Activated CD8-positive, alpha-beta T cell treated with anti-CD3 and anti-CD28 coated beads for 36 hours (primary cell): ENCODE data around the gene SRPK2. TPM values are rescaled to one million over a fixed set of nuclear protein-coding genes. Genes with fewer than 3 reads are reported as not detected.

Experiments used
- ATAC-seq: fragments of 200-7000 bp; cut with Tn5 transposase; one replicate; pipeline ENCODE4 v1.10.0; 2021; ENCODE audit warnings: mild to moderate bottlenecking, moderate library complexity
- CTCF ChIA-PET: fragments of 350-600 bp; sonication (Branson Sonifier 250); formaldehyde crosslinking; loops from one replicate; lab custom pipeline; 2021; ENCODE audit warnings: antibody characterized with exemption; lab: Charles Lee
- POLR2A ChIA-PET: fragments of 350-600 bp; sonication (Branson Sonifier 250); formaldehyde crosslinking; loops from one replicate; lab custom pipeline; 2021; ENCODE audit warnings: antibody characterized with exemption; lab: Charles Lee
- DNase-seq: peaks from one replicate; pipeline ENCODE4 v3.0.0-alpha.2; 2020
- H3K27ac Mint-ChIP-seq: one replicate; pipeline ENCODE4 v1.8.0; 2021; ENCODE audit warnings: mild to moderate bottlenecking, mixed read lengths
- H3K27me3 Mint-ChIP-seq: one replicate; pipeline ENCODE4 v1.8.0; 2021; ENCODE audit warnings: mixed read lengths
- H3K36me3 Mint-ChIP-seq: one replicate; pipeline ENCODE4 v1.8.0; 2021; ENCODE audit warnings: low read depth, mixed read lengths
- H3K4me1 Mint-ChIP-seq: one replicate; pipeline ENCODE4 v1.8.0; 2021; ENCODE audit warnings: low read depth, mixed read lengths
- H3K4me3 Mint-ChIP-seq: one replicate; pipeline ENCODE4 v1.8.0; 2021; ENCODE audit warnings: mild to moderate bottlenecking, moderate library complexity, mixed read lengths
- H3K9me3 Mint-ChIP-seq: one replicate; pipeline ENCODE4 v1.8.0; 2021; ENCODE audit warnings: mixed read lengths
- intact Hi-C: fragments of 100-400 bp; cut with micrococcal nuclease; formaldehyde crosslinking; loops from one replicate; pipeline ENCODE4 v1.10.0; 2022
- total RNA-seq, 2 experiments: library from RNA; stranded (reverse); gene quantifications; one replicate each; pipeline ENCODE4 v1.2.3, GENCODE V29; 2021
- TF ChIP-seq, protein P1 (sequence below): fragments of 200-600 bp; IDR thresholded peaks from one replicate; pipeline ENCODE4 v1.8.0; 2022; ENCODE audit warnings: antibody characterized with exemption, mild to moderate bottlenecking

Gene SRPK2
- total RNA-seq, 2 experiments from 2014 or later, result 32.9 to 33.5 TPM

- POLR2A ChIA-PET, result interaction anchor here (0.7 kb wide), 1 partner anchor 212 kb away, joined by 3 read pairs; no protein-coding TSS in a partner anchor
Measured at GRCh38 chr7:105209433-105209832, 179.3 kb downstream of the SRPK2 start.

GRCh38 chr7:105206985-105207384 is 181.7 kb downstream of the SRPK2 start:
- Mint-ChIP-seq H3K4me1 (peaks cover 63% of the 10 kb centered on the region), H3K9me3 (peaks cover 7% of the 10 kb centered on the region), H3K27ac (peak overlapping the region; percentile 10), H3K4me3 (no peak overlapping the region), H3K27me3 (no peaks in the 10 kb centered on the region), H3K36me3 (peaks cover 14% of the 10 kb centered on the region)
- intact Hi-C loops, result no loop called here
- ATAC-seq, result no peak
- DNase-seq, result no peak
- CTCF ChIA-PET, result no interaction called here
- POLR2A ChIA-PET, result no interaction called here
- TF ChIP-seq, protein P1, sequence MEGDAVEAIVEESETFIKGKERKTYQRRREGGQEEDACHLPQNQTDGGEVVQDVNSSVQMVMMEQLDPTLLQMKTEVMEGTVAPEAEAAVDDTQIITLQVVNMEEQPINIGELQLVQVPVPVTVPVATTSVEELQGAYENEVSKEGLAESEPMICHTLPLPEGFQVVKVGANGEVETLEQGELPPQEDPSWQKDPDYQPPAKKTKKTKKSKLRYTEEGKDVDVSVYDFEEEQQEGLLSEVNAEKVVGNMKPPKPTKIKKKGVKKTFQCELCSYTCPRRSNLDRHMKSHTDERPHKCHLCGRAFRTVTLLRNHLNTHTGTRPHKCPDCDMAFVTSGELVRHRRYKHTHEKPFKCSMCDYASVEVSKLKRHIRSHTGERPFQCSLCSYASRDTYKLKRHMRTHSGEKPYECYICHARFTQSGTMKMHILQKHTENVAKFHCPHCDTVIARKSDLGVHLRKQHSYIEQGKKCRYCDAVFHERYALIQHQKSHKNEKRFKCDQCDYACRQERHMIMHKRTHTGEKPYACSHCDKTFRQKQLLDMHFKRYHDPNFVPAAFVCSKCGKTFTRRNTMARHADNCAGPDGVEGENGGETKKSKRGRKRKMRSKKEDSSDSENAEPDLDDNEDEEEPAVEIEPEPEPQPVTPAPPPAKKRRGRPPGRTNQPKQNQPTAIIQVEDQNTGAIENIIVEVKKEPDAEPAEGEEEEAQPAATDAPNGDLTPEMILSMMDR, result no peak

More at GRCh38 chr7:105209433-105209832, 179.3 kb downstream of the SRPK2 start:
- Mint-ChIP-seq H3K9me3 (peaks cover 7% of the 10 kb centered on the region), H3K4me1 (peaks cover 73% of the 10 kb centered on the region), H3K27ac (peak overlapping the region; percentile 58), H3K27me3 (no peaks in the 10 kb centered on the region), H3K36me3 (peaks cover 1% of the 10 kb centered on the region), H3K4me3 (peak overlapping the region; percentile 52)
- CTCF ChIA-PET, result interaction anchor here (0.9 to 2.0 kb wide), 5 partner anchors 8 to 74 kb away, joined by 3 to 6 read pairs (median 3); no protein-coding TSS in a partner anchor
- DNase-seq, result no peak
- peak; percentile 17 for ATAC-seq
- TF ChIP-seq, protein P1, result no peak
- intact Hi-C loops, result no loop called here

DNA sequence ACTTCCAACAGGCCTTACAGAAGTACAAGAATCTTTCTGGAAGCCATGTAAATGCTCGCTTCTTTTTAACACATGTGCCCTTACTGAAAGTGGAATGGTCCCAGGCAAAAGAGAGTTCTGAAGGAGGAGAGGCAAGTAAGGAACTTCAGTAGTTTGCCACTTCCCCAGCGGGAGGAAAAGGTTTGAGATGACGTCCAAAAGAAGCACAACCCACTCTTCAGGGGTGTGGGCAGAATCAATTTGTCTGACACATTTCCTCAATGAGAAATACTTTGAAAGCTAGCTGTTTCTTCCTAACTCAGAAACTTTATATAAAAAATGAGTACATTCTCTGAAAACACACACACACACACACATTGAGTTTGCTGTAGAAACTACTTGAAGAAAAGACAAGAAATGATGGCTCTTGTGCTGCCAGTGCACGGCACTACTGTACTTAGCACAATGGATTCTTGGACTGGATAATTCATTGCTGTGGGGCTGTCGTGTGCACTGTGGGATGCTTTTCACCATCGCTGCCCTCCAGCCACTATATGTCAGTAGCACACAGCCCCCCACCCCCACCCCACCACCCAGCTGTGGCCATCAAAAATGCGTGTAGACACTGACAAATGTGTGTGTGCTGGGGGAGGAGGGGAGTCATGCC is 183.0 kb downstream of the SRPK2 start:
- H3K36me3 Mint-ChIP-seq, result peaks cover 18% of the 10 kb centered on the region
- peak overlapping the region; percentile 43 for H3K4me3 Mint-ChIP-seq
- TF ChIP-seq, protein P1, result no peak
- ChIA-PET POLR2A (interaction anchor here (1.1 kb wide), 1 partner anchor 11 kb away, joined by 4 read pairs; no protein-coding TSS in a partner anchor), CTCF (interaction anchor here (1.0 to 1.4 kb wide), 2 partner anchors 102 to 129 kb away, joined by 3 read pairs; no protein-coding TSS in a partner anchor)
- H3K9me3 Mint-ChIP-seq, result no peaks in the 10 kb centered on the region
- peak overlapping the region; percentile 82 for H3K27ac Mint-ChIP-seq
- DNase-seq, result peak; percentile 65
- H3K4me1 Mint-ChIP-seq, result peaks cover 57% of the 10 kb centered on the region
- intact Hi-C loops, result no loop called here
- no peaks in the 10 kb centered on the region for H3K27me3 Mint-ChIP-seq
- peak; percentile 82 for ATAC-seq

DNA sequence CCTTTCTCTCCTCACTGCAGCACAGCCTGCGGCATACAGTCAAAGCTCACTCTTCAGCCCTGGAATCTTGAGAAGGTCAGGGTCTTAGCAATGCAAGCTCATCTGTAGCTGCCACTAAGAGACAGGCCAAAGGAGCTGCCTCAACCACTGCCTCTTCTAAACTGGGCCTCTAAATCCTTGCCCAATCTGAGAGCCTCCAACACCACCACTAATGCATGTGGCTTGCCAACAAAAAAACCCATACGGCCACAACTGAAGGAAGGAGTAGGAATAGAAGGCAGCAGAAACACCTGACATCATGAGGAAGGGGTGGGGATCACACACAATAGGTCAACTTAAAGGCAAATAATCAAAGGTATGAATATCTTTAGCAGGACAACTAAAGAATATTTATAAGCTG is 183.8 kb downstream of the SRPK2 start:
- TF ChIP-seq, protein P1, result no peak
- Mint-ChIP-seq H3K4me1 (peaks cover 50% of the 10 kb centered on the region), H3K4me3 (no peak overlapping the region), H3K27me3 (no peaks in the 10 kb centered on the region), H3K36me3 (peaks cover 23% of the 10 kb centered on the region), H3K9me3 (no peaks in the 10 kb centered on the region), H3K27ac (peak overlapping the region; percentile 82)
- ChIA-PET CTCF (interaction anchor here (1.4 kb wide), 1 partner anchor 102 kb away, joined by 3 read pairs; no protein-coding TSS in a partner anchor), POLR2A (interaction anchor here (1.0 to 1.1 kb wide), 2 partner anchors 10 to 87 kb away, joined by 3 to 4 read pairs; no protein-coding TSS in a partner anchor)
- DNase-seq (peak; percentile 3), ATAC-seq (peak; percentile 14)
- intact Hi-C loops, result no loop called here

- DNase-seq (no peak), ATAC-seq (no peak)
- ChIA-PET CTCF (interaction anchor here (1.4 kb wide), 1 partner anchor 103 kb away, joined by 3 read pairs; no protein-coding TSS in a partner anchor), POLR2A (interaction anchor here (1.0 kb wide), 1 partner anchor 87 kb away, joined by 3 read pairs; no protein-coding TSS in a partner anchor)
- H3K27ac Mint-ChIP-seq, result no peak overlapping the region
- peaks cover 46% of the 10 kb centered on the region for H3K4me1 Mint-ChIP-seq
- TF ChIP-seq, protein P1, result no peak
- no peaks in the 10 kb centered on the region for H3K9me3 Mint-ChIP-seq
- intact Hi-C loops, result no loop called here
- H3K4me3 Mint-ChIP-seq, result no peak overlapping the region
- no peaks in the 10 kb centered on the region for H3K27me3 Mint-ChIP-seq
- H3K36me3 Mint-ChIP-seq, result peaks cover 23% of the 10 kb centered on the region
Measured at GRCh38 chr7:105204520-105204919, 184.2 kb downstream of the SRPK2 start.
